ENCODE measurements around the gene SLC6A20.
"Not testable (repeated sequence)": the region's sequence is repeated elsewhere in the genome, so short reads cannot be mapped to it uniquely, and the experiment has no call there.

SLC6A20 gene

DNA sequence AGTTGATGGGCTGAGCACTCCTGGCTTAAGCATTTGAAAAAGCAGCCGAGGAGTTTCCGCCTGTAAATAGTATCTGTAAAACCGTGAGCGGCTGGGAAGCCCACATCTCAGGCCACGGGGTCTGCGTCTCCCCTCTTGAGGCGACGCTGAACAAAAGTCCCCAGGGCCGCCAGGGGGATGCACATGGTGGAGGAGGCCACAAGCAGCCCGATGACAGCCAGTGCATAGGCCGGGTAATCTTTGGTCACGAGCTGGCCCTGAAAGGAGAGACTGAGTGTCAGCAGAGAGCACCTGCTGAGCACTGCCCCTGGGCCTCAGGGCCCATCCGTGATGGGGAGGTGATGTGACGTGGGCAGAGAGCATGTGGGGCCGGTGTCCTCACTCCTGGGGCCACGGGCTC, 37.5 kb downstream of the SLC6A20 start:
- no peak for DNase-seq (ENCODE audit: low read depth)

DNA sequence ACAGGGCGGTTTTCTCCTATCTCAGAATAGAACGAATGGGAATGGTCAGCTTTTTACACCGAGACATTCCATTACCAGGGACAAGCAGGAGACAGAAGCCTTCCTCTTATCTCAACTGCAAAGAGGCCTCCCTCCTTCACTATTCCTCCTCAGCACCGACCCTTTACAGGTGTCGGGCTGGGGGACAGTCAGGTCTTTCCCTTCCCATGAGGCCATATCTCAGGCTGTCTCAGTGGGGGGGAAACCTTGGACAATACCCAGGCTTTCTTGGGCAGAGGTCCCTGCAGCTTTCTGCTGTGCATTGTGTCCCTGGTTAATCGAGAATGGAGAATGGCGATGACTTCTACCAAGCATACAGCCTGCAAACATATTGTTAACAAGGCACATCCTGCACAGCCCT, 39.2 kb downstream of the SLC6A20 start:
- not testable (repeated sequence) for DNase-seq (ENCODE audit: low read depth)

DNA sequence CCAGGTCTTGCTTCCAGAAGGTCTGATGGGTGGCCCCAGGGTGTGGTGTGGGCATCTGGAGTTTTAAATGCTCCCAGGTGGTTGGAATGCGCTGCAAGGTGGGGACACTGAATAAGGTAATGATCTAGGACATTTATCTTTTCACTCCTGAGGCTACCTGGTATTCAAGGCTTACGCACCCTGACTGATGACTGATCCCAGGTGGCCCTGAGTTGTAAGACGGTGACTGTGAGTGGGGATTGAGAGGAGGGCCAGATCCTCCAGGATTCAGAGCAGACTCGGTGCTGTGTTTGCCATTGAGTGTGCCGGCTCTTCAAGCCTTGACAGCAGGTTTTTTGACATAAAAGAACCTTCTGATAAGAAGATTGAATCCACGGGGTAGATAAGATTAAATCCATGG, 40.3 kb downstream of the SLC6A20 start:
- no peak for DNase-seq (ENCODE audit: low read depth)

DNA sequence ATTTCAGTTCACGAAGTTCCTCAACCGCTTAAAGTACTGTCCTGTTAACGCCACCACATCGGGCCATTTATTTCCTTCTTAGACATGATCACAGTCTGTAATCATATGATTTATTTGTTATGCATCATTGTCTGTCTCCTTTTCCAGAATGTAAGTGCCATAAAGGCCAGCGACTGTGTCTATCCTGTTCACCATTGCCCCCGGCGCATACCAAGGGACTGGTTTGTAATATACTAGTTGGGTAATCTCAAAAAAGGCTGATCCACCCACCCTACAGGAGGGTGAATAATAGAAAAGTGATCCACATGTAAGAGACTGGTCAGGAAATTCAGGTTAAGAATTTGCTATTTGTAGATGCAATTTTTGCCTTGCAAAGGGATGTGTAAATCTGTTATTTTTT, 41.9 kb downstream of the SLC6A20 start:
- DNase-seq (ENCODE audit: low read depth): no peak

DNA sequence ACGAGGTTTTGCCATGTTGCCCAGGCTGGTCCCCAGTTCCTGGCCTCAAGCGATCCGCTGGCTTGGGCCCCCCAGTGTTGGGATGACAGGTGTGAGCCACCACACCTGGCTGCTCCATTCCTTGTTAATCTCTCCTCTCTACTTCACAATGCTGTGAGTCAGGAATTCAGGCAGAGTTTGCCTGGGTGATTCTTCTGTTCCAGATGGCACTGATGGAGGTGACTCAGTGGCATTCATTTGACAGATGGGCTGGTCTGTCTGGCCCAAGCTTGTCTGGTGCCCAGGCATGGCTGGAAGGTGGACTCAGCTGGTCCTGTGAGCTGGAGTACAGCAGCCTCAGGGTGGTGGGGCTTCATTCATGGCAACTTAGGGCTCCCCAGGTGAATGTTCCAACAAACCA, 43.2 kb downstream of the SLC6A20 start:
- no peak for DNase-seq (ENCODE audit: low read depth)

DNA sequence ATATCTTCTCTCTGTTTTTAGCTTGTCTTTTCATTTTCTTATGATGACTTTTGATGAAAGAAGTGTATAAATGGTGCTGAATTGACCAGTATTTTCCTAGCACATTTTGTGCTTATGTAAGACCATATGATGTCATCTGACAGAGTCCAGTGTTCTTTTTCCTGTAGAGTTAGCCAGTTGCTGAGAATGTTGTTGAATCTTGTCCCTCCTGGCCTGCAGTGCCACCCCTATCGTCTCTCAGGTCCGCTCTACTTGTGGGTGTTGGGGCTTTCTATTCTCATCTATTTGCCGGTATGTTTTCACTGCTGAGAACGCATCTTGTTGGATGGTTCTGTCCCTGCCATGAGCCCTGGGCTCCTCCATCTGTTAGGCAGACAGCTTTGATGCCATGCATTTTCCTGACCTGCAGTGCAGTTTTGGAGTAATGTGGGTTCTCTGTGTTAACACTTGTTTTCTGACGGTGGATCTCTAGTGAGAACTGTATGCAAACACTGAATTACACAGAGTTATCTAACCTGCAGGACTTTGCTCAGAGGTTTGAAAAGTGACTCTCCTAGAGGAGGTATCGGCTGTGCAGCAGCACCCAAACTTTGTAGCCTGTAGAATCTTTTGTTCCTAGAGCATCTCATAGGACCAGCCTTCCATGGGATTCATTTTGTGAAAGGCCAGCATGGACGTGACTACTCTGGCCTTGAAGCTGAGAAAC, 44.6 kb downstream of the SLC6A20 start:
- no peak for DNase-seq (ENCODE audit: low read depth)

DNA sequence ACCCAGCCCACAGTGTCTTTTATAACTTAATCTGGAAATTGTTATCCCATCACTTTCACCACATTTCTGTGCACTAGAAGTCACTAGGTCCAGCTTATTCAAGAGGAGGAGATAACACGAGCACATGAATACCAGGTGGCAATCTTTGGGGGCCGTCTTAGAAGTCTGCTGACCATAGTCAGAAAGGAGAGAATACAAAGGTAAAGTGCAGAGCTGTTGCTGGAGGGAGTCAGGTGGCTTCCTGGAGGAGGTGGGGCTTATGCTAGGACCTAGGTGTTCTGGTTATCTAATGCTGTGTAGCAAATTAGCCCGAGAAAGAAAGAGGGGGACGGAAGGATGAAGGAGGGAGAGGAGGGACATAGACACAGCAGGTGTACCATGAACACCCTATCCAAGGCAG, 46.5 kb downstream of the SLC6A20 start:
- DNase-seq (ENCODE audit: low read depth): no peak

DNA sequence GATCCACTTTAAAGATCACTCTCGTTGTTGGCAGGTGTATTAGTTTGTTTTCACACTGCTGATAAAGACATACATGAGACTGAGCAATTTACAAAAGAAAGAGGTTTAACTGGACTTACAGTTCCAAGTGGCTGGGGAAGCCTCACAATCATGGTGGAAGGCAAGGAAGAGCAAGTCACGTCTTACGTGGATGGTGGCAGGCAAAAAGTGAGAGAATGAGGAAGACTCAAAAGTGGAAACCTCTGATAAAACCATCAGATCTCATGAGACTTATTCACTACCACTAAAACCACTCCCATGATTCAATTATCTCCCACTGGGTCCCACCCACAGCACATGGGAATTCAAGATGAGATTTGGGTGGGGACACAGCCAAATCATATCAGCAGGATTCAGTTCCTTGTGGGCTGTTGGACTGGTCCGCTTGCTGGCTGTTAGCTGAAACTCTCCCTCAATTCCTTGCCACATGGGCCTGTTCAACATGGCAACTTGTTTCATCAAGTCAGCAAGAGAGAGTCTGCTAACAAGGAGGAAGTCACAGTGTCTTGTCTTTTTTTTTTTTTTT, 47.2 kb downstream of the SLC6A20 start:
- not testable (repeated sequence) for DNase-seq (ENCODE audit: low read depth)

DNA sequence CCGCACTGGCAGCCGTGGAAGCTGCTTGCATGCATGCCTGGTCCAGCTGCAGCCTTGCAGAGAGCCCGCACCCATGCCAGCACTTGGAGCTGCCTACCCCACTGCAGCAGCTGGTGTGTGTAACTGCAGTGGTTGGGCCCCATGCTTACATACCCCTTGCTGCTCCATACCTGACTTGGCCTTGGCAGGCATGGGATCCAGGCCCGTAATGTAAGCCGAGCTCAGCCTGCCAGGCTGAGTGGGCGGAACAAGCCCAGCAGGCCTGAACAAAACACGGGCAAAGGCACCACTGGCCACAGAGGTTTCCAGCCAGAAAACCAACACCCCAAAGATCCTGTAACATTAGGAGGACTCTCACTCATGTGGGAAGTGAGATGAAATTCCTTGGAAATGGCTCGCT, 48.3 kb downstream of the SLC6A20 start:
- no peak for DNase-seq (ENCODE audit: low read depth)

DNA sequence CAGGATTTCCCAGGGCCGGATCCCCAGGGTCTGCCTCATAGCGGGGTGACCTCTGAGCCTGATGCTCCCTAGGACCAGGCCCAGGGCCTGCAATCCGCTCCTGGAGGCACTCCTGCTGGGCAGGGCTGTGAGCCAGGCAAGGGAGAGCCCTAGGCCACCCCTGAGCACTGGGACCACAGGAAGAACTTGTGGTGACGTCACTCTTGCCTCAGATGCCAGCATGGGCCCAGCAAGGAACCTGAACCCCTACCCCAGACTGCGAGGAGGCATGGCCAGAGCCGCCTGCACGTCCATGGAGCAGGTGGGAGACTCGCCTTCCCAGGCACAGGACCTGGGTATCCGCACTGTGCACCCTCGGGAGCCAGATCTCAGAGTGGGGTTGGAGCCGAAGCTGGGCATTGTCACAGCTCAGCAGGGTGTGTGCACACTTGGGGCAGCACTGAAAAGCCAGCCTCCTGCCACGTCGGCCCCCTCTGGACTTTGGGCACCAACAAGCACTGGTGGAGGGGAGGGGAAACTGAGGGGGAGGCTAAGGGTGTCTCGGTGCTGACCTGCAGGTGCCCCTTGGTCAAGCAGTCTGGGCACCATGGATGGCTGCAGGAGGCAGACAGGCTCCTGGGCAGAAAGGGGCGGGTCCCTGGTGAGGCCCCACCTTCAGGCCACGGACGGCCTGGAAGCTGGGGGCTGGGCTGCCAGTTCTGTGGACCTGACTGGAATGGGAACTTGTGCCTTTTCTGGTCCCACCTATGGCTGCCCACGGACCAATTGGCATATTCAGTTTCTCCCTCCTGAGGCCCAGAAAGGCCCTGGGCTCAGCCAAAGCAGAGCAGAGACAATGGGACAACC, 49.3 kb downstream of the SLC6A20 start:
- DNase-seq (ENCODE audit: low read depth): no peak

DNA sequence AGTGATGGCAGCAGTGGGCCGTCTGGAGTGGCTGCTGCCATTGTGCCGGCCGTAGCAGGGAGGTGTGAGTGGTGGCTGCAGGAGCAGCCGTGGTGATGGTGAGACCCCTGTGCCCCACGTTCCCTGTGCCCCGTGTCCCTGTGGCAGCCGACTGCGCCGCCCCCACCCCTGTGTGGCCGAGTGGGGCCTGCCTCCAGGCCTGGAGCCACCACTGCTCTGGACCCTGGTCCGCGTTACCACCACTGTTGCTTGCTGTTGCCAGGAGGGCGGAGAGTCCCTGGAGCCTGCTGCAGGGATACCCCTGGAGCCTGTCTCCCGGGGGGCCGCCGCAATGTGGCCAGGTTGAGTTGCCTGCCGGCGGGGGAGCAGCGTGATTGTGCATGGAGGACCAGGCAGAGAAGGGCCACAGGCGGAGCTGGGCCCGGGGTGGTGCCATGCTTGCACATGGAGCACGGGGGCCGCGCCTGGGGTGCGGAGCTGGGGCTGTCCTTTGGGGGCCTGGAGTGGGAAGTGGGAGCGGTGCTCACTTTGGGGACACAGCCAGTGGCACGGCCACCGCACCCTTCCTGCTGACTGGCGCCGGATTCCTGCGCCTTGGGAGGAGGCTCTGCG, 50.1 kb downstream of the SLC6A20 start:
- DNase-seq (ENCODE audit: low read depth): no peak

DNA sequence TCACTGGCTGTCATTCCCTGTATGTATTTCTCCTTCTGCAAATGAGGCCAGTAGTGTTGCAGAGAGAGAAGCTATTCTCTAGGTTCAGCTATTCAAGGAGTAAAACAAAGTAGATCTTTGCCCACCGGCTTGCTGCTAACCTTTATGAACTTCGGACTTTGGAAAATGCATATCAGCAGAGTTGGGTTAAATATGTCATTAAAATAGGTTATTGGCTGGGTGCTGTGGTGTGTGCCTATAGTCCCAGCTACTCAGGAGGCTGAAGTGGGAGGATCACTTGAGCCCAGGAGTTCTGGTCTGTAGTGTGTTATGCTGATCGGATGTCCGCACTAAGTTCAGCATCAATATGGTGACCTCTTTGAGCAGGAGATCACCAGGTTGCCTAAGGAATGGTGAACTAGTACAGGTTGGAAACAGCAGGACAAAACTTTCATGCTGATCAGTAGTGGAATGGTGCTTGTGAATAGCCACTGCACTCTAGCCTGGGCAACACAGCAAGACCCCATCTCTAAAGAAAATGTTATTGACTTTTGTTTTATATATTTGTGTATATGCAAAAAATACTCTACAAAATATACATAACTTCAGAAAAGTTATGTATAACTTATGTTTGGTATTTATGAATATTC, 53.8 kb downstream of the SLC6A20 start:
- no peak for DNase-seq (ENCODE audit: low read depth)

DNA sequence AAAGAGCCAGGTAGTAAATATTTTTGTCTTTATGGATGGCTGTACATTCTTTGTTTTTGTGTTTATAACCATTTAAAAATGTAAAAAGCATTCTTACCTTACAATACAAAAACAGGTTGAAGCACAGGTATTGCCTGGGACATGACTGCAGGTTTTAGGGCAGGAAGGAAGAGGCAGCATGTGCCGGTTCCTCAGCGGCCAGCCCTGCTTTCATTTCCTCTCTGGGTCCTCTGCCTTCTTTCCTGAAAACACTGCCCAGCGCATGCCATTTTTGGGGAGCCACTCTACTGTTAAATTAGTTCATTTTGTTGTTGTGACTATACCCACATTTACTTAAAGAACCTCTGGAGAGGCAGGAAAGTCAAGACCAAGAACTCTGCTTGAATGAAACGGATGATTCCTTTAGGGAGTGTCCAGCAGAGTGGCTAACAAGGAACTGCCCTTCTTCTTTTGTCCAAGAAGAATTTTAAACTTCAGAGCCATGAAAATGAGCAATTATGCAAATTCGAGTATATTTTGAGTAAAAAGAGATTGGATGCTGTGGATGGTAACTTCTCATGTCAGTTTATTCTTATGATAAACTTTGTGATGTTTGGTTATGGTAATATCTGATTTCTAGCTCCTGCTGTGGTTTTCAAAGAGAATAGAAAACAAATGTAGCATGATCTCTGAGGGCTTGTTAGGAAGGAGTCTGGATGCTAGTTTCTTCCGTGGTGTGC, 54.4 kb downstream of the SLC6A20 start:
- no peak for DNase-seq (ENCODE audit: low read depth)

DNA sequence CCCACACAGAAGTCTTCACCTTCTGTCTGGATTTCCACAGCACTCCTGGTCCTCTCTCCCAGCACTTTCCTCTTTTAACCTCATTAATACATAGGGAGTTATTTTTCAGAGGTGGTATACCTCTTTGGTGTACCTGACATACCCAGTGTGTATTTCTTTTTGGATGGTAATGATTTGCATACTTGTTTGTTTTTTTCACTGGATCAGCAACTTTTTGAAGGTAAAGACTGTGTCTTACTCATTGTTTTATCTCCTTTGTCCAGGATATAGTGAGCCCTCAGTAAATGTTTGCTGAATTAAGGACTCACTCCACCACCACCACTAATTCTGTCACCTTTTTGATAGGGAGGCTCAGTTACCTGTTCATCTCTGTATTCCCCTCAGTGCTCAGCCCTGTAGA, 55.1 kb downstream of the SLC6A20 start:
- DNase-seq (ENCODE audit: low read depth): no peak

DNA sequence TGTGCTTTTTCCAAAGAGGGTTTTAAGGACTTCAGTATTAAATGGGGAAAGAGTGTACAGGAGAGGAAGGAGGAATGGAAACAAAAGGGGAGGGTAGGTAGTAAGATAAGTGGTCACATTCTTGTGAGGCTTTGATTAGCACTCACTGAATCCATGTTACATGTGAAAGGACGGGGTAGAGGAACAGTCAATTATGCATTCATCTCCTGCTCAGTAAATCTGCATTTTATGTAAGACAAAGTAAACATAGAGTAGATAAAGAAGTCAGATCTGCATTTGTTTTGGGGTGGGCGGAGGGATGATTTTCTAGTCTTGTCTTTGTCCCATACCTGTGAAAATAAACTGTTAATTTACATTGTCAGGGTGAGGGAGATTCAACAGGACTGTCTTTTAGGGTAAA, 56.3 kb downstream of the SLC6A20 start:
- no peak for DNase-seq (ENCODE audit: low read depth)

DNA sequence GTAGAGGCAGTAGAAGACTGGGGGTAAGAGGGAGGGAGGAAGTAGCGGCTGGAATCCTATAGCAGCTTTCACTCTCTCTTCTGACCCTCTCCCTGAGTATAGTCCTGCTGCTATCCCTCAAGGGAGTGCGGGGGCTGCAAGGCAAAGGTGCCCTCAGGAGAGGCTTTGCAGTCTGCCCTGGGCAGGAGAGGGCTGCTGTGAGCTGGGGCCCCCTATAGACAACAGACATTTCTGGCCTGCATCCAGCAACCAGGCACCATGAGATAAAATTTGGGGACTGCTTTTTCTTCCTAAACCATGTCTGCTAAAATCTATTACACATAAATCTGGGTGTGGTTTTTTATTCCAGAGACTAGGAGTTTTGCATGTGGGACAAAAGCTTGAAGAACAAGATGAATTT, 59.1 kb downstream of the SLC6A20 start:
- no peak for DNase-seq (ENCODE audit: low read depth)

DNA sequence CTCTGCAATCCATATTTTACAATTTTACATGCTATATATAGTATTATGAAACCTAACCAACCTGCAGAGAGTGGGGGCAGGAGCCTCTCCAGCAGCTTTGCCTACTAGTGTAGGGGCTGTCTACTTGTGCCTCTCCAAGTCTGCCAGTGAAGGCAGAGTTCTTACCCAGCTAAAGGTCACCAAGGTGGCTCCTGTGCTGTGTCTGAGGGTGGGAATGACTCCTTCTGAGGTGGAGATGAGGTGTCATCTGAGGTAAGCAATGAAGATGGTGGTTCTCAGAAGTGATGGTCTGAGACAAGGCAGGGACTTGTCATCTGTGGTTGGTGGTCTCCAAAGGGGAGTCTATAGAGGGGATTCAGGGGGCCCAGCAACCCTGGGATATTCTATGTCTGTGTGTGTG, 59.6 kb downstream of the SLC6A20 start:
- no peak for DNase-seq (ENCODE audit: low read depth)

DNA sequence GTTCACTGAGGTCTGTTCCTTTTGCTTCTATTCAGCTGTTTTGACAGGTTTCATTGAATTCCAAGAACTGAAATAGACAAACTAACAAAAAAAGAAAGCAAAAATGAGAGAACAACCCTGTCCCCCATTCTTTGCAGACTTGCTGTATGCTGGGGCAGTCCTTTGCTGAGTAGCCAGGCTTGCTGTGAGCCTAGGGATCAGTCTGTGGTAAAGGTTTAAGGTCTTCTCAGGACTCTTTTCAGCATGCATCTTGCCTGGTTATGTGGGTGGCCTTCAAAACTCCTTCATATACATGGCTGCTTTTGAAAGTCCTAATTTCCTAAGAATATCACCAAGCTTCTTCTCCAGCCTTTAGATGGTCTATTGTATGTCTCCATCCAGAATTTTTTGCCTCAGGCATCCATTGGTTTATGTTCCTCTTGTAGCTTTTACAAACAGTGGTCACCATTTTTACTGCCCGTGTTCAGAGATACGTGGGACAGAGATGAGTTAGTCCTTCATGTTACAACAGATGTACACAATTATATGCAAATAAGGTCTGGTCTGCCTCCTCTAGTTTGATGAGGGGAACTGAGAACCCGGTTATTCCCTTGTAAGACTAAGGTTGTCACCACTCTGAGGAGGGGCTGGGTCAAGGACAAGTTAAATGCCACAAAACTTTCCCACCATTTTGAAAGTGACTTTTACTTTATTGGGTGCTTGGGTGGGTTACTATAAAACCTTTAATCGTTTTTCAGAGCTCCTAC, 65.8 kb downstream of the SLC6A20 start:
- no peak for DNase-seq (ENCODE audit: low read depth)

DNA sequence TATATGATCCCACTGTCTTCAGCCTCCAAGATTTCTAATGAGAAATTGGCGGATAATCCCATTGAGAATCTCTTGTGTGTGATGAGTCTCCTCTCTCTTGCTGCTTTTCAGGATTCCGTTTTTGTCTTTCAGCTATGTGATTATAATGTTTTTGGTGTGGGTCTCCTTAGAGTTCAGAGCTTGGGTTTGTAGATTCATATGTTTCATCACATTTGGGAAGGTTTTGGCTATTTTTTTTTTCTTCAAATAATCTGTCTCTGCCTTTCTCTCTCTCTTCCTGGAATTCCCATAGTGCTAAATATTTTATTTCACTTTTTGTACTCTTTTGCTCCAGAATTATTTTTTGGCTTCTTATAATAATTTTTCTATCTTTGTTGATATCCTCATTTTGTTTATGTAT, 66.7 kb downstream of the SLC6A20 start:
- DNase-seq (ENCODE audit: low read depth): no peak

DNA sequence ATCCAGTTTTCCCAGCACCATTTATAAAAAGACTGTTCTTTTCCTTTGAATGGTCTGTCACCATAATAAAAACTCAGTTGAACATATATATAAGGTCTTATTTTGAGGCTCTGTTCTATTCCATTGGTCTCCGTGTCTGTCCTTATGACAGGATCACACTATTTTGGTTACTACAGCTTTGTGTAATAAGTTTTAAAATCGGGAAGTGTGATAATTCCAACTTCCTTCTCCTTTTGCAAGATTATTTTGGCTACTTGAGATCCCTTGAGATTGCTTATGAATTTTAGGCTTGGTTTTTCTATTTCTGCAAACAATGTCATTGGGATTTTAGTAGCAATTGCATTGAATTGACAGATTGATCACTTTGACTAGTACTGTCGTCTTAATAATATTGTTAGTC, 71.4 kb downstream of the SLC6A20 start:
- no peak for DNase-seq (ENCODE audit: low read depth)

Data from activated T-helper 1 cell treated with Interleukin-2 at 50 U/mL for 16 hours (primary cell).